ENCODE results near the gene ATXN3.

DNA sequence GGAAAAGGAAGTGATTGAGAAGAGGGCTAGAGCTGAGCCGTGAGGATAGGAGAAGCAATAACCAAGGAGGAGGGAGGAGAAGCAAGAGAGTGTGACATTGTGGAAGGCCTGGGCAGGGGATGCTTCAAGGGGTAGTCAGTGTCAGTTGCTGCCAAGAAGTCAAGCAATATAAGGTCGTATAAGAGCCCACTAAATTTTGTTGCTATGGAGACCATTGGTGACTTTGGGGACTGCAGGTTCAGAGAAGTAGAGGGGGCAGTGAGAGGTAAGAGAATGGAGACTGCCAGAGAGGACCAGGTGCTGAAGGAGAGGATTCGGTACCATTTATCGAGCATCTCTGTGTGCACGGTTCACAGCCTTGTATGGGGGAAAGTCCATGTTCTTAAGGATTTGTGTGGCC lies 3.1 kb upstream of the ATXN3 start:
- TF ChIP-seq RAD21 (IDR thresholded peaks at IDR 0.05; ENCODE audit: low read depth) (no peak), NFIC (IDR thresholded peaks at IDR 0.05) (no peak), CEBPB (IDR thresholded peaks at IDR 0.05) (no peak), EP300 (IDR thresholded peaks at IDR 0.05; ENCODE audit: borderline replicate concordance) (no peak), CREB1 (IDR thresholded peaks at IDR 0.05; ENCODE audit: low read depth) (no peak), YY1 (IDR thresholded peaks at IDR 0.05; ENCODE audit: low read depth) (no peak), TAF1 (IDR thresholded peaks at IDR 0.05; ENCODE audit: low read depth) (no peak)
- TF ChIP-seq, protein P1, sequence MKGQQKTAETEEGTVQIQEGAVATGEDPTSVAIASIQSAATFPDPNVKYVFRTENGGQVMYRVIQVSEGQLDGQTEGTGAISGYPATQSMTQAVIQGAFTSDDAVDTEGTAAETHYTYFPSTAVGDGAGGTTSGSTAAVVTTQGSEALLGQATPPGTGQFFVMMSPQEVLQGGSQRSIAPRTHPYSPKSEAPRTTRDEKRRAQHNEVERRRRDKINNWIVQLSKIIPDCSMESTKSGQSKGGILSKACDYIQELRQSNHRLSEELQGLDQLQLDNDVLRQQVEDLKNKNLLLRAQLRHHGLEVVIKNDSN (IDR thresholded peaks at IDR 0.05) = no peak
- TF ChIP-seq, protein P2, sequence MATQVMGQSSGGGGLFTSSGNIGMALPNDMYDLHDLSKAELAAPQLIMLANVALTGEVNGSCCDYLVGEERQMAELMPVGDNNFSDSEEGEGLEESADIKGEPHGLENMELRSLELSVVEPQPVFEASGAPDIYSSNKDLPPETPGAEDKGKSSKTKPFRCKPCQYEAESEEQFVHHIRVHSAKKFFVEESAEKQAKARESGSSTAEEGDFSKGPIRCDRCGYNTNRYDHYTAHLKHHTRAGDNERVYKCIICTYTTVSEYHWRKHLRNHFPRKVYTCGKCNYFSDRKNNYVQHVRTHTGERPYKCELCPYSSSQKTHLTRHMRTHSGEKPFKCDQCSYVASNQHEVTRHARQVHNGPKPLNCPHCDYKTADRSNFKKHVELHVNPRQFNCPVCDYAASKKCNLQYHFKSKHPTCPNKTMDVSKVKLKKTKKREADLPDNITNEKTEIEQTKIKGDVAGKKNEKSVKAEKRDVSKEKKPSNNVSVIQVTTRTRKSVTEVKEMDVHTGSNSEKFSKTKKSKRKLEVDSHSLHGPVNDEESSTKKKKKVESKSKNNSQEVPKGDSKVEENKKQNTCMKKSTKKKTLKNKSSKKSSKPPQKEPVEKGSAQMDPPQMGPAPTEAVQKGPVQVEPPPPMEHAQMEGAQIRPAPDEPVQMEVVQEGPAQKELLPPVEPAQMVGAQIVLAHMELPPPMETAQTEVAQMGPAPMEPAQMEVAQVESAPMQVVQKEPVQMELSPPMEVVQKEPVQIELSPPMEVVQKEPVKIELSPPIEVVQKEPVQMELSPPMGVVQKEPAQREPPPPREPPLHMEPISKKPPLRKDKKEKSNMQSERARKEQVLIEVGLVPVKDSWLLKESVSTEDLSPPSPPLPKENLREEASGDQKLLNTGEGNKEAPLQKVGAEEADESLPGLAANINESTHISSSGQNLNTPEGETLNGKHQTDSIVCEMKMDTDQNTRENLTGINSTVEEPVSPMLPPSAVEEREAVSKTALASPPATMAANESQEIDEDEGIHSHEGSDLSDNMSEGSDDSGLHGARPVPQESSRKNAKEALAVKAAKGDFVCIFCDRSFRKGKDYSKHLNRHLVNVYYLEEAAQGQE (IDR thresholded peaks at IDR 0.05; ENCODE audit: low read depth) = no peak
